ENCODE measurements around the gene SEL1L2.

SEL1L2 gene

GRCh38 chr20:13928901-13929300 lies 61.5 kb downstream of the SEL1L2 start:
- no peak for DNase-seq (ENCODE audit: low spot score)

GRCh38 chr20:13927171-13927570 lies 63.2 kb downstream of the SEL1L2 start:
- DNase-seq (ENCODE audit: low spot score) = no peak

GRCh38 chr20:13922241-13922640 lies 68.2 kb downstream of the SEL1L2 start:
- DNase-seq (ENCODE audit: low spot score) = no peak

- DNase-seq (ENCODE audit: low spot score) = no peak
Observed at GRCh38 chr20:13915284-13915683, 75.1 kb downstream of the SEL1L2 start.

- no peak for DNase-seq (ENCODE audit: low spot score)
Observed at GRCh38 chr20:13913572-13913971, 76.8 kb downstream of the SEL1L2 start.

DNA sequence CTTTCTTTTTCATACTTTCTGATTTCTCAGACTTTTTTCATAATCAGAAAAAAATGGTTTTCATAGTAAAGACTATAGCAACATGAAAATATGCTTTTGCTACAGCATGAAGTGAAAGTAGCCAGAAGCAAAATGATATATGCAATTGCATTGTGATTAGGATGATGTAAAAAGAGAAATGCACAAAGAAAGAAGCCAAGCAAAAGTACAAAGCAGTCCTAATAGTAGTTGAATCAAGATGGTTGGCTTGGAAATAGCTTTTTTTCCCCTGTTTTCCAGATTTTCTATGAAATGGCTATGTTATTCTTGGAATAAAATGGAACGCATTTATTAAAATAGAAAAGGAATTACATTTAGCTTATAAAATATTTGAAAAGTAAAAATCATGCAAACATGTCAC lies 77.3 kb downstream of the SEL1L2 start:
- no peak for DNase-seq (ENCODE audit: low spot score)

DNA sequence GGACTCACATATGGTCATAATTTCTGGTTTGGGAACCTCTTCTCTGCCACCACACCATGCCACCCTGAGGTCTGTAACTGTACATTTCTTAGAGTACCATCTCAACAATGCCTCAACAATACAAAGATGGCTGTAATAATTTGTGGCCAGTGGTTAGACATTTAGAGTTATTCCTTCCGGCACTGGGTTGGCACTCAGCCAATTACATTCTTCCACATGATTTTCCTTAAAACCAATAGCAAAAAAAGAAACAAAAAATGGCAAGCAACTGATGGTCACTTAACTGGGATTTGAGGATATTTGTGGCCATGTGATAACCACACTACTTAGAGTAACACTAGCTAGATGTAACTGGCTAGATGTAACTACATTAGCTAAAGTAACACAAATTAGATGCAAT lies 79.9 kb downstream of the SEL1L2 start:
- DNase-seq (ENCODE audit: low spot score) = no peak

GRCh38 chr20:13909067-13909466 lies 81.3 kb downstream of the SEL1L2 start:
- DNase-seq (ENCODE audit: low spot score) = no peak

DNA sequence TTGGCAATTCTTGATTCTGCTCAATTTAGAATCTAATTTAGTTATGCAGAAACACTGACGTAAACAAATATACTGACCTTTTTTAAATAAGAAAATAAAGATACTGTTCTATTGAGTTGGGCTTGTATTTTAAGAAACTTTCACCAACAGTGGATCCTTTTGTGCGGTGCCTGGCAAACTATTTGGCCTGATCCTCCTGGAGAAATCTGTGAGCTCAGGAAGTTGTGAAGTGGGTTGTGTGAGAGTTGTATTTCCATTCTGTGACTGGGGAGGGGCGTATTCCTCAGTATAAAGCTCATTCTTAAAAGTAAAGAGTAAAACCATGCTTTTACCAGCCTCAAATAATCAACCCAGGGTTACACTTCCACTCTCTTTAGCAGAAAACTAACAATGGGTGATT lies 85.6 kb downstream of the SEL1L2 start:
- DNase-seq (ENCODE audit: low spot score) = no peak

DNA sequence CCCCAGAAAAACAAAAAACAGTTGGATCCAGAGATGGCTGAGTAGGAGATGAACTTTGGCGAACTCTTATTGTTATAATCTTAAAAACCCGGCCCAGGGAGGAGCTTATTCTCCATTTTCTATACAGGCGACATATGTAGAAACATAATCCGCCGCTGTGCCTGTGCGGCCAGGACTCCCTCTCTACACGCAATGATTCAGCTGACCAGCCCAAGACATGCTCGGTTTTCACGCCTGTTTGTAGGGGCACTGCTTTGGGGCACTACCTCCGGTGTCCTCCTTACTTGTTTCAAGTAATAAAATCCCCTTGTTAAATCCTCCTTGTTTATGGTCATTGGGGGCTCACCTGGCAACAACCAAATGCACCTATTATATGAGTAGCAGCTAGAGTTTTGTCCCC lies 89.9 kb downstream of the SEL1L2 start:
- DNase-seq (ENCODE audit: low spot score) = no peak

DNA sequence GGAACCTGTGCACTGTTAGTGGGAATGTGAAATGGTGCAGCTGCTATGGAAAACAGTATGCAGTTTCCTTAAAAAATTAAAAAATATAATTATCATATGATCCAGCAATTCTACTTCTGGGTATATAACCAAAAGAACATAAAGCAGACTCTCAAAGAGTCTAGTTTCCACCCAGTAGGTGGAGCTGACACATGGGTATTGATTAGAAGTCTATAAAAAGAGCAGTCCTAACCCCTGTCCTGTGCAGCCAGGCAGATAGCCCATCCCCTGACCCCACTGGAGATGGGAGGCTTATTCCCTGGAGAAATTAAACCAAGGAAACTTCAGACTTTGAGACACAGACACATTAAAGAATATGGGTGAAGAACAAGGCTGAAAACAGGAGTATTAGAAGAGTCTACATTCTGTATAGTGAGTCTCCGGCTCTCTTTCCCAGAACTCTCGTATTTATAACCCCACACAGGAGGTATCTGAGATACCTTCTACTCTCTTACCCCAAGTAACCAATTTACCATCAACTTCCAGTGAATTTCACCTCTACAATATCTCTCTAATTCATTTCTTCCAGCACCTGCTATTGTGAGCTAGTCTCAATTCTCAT lies 92.3 kb downstream of the SEL1L2 start:
- no peak for DNase-seq (ENCODE audit: low spot score)

DNA sequence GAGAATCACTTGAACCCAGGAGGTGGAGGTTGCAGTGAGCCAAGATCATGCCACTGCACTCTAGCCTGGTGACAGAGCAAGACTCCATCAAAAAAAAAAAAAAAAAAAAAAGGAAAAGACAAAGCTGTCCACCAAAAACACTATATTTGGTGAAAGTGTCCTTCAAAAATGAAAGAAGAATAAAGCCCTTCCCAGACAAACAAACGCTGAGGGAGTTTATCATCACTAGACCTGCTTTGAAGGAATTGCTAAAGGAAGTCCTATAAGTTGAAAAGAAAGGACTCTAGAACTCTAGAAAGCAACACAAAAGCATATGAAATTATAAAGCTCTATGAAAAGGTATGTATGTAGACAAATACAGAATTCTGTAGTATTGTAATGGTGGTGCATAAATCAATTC lies 98.8 kb downstream of the SEL1L2 start:
- DNase-seq (ENCODE audit: low spot score) = no peak

- no peak for DNase-seq (ENCODE audit: low spot score)
Observed at GRCh38 chr20:13884803-13885202, 105.6 kb downstream of the SEL1L2 start.

GRCh38 chr20:13883425-13883824 lies 107.0 kb downstream of the SEL1L2 start:
- DNase-seq (ENCODE audit: low spot score) = no peak

GRCh38 chr20:13878566-13878965 lies 111.8 kb downstream of the SEL1L2 start:
- no peak for DNase-seq (ENCODE audit: low spot score)

GRCh38 chr20:13877793-13878192 lies 112.6 kb downstream of the SEL1L2 start:
- no peak for DNase-seq (ENCODE audit: low spot score)

GRCh38 chr20:13875265-13875811 lies 115.1 kb downstream of the SEL1L2 start:
- no peak for DNase-seq (ENCODE audit: low spot score)

GRCh38 chr20:13874394-13875157 lies 115.8 kb downstream of the SEL1L2 start:
- DNase-seq (ENCODE audit: low spot score) = no peak

DNA sequence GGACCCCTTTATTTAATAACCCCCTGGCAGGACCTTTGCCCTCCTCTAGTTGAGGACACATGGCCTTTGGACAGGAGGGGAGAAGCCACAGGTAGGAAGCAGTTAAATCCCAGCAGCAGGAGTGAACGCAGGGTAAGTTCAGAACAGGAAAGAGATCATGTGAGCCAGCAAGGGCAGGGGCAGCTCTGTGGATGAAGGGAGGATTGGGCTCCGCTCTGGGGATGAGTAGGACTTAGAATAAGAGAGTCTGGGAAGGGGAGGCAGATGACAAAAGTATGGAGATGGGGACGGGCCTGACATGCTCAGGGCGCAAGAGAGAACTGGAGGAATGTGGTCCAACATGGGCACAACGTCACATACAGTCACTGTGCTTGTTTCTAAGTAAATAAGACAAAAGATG lies 116.6 kb downstream of the SEL1L2 start:
- no peak for DNase-seq (ENCODE audit: low spot score)

GRCh38 chr20:13870170-13870748 lies 120.2 kb downstream of the SEL1L2 start:
- DNase-seq (ENCODE audit: low spot score) = no peak

DNA sequence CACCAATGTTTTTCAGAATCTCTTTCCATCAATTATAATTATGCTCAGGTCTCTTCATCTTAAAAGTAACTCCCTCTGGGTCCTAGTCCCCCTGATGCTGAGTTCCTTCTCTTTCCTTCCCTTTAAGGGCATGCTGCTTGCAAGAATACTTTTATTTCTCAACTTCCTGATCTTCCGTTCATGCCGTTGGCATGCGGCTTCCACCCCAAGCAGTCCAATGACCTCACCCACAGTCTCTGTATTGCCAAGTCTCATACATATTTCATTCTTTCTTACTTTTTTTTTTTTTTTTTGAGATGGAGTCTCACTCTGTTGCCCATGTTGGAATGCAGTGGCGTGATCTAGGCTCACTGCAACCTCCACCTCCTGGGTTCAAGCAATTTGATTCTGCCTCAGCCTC lies 122.1 kb downstream of the SEL1L2 start:
- DNase-seq (ENCODE audit: low spot score) = no peak

- DNase-seq (ENCODE audit: low spot score) = peak; percentile 54
Observed at GRCh38 chr20:13865791-13866351, 124.5 kb downstream of the SEL1L2 start.

- no peak for DNase-seq (ENCODE audit: low spot score)
Observed at GRCh38 chr20:13865156-13865555, 125.3 kb downstream of the SEL1L2 start.

Measured in cerebellar cortex (tissue), 1 donor.